ENCODE results near the gene NFASC. TPM values are rescaled to one million over a fixed set of nuclear protein-coding genes. Genes with fewer than 3 reads are reported as not detected.

Gene NFASC
- total RNA-seq, 1 donor from 2014 or later = 6.9 TPM

GRCh38 chr1:204927673-204928641 is 57.3 kb downstream of the NFASC start:
- H3K27me3 Mint-ChIP-seq = peaks cover 5% of the 10 kb centered on the region
- peaks cover 18% of the 10 kb centered on the region for H3K4me1 Mint-ChIP-seq (ENCODE audit: low read depth)
- no peak overlapping the region for H3K27ac Mint-ChIP-seq
- DNase-seq (ENCODE audit: low spot score, unreplicated experiment) = no peak
- H3K9me3 Mint-ChIP-seq (ENCODE audit: low read depth) = no peaks in the 10 kb centered on the region
- TF ChIP-seq, protein P1, sequence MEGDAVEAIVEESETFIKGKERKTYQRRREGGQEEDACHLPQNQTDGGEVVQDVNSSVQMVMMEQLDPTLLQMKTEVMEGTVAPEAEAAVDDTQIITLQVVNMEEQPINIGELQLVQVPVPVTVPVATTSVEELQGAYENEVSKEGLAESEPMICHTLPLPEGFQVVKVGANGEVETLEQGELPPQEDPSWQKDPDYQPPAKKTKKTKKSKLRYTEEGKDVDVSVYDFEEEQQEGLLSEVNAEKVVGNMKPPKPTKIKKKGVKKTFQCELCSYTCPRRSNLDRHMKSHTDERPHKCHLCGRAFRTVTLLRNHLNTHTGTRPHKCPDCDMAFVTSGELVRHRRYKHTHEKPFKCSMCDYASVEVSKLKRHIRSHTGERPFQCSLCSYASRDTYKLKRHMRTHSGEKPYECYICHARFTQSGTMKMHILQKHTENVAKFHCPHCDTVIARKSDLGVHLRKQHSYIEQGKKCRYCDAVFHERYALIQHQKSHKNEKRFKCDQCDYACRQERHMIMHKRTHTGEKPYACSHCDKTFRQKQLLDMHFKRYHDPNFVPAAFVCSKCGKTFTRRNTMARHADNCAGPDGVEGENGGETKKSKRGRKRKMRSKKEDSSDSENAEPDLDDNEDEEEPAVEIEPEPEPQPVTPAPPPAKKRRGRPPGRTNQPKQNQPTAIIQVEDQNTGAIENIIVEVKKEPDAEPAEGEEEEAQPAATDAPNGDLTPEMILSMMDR (IDR thresholded peaks at IDR 0.05; ENCODE audit: unreplicated experiment) = no peak
- H3K4me3 Mint-ChIP-seq (ENCODE audit: low read depth) = no peak overlapping the region
- no peaks in the 10 kb centered on the region for H3K36me3 Mint-ChIP-seq (ENCODE audit: insufficient read depth)

- TF ChIP-seq, protein P1 (IDR thresholded peaks at IDR 0.05; ENCODE audit: unreplicated experiment) = no peak
- Mint-ChIP-seq H3K9me3 (ENCODE audit: low read depth) (no peaks in the 10 kb centered on the region), H3K27me3 (peaks cover 5% of the 10 kb centered on the region), H3K36me3 (ENCODE audit: insufficient read depth) (no peaks in the 10 kb centered on the region), H3K4me3 (ENCODE audit: low read depth) (no peak overlapping the region), H3K27ac (no peak overlapping the region), H3K4me1 (ENCODE audit: low read depth) (peaks cover 10% of the 10 kb centered on the region)
- DNase-seq (ENCODE audit: low spot score, unreplicated experiment) = no peak
Measured at GRCh38 chr1:204928671-204929486, 58.2 kb downstream of the NFASC start.

DNA sequence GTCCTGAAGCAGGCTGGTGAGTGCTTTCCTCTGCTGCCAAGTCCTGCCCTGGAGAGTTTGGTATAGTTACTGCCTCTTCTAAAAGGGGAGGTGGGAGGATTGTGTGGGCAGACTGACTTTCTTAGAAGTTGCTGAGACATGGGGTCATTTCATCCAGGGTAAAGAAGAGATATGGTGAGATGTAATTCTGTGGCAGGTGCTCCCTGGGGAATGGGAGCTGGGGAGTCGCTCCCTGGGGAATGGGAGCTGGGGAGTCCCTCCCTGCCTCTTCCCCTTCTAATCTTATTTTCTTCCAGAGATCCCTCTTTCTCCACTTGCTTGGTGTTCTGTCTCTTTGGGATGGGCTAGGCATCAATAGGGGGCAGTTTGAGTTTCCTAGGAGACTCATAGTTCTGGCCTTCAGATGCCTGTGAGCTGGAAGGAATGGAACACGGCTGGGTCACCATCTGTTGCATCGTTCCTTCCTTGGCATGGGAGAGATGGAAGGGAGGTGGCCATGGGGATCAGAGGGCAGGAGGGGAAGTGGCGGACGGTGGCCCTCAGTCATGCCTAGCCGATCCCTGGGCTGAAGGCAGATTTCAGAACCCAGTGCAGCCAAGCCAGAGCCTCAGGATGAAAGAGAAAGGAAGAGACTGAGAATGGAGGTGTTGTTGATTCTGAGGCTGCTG is 59.0 kb downstream of the NFASC start:
- TF ChIP-seq, protein P1 (IDR thresholded peaks at IDR 0.05; ENCODE audit: unreplicated experiment) = no peak
- Mint-ChIP-seq H3K9me3 (ENCODE audit: low read depth) (no peaks in the 10 kb centered on the region), H3K36me3 (ENCODE audit: insufficient read depth) (no peaks in the 10 kb centered on the region), H3K27ac (no peak overlapping the region), H3K27me3 (peaks cover 5% of the 10 kb centered on the region), H3K4me1 (ENCODE audit: low read depth) (peaks cover 3% of the 10 kb centered on the region), H3K4me3 (ENCODE audit: low read depth) (no peak overlapping the region)
- no peak for DNase-seq (ENCODE audit: low spot score, unreplicated experiment)

DNA sequence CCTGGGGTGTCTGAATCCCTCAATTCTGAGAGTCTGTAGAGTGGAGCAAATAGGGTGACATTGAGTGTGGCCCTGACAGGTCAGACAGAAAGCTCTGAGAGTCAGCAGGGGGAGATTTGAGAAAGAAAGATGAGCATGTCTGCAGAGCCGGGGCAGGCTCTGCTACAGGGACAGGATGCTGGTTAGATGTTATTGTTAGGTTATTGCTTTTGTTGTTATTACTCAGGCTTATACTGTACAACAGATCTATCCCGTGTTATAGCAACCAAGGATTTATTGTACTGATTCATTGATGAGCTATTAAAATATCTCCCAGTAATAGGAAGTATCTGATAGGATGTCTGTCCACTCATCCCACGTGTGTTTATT is 59.5 kb downstream of the NFASC start:
- Mint-ChIP-seq H3K27me3 (peaks cover 5% of the 10 kb centered on the region), H3K4me3 (ENCODE audit: low read depth) (no peak overlapping the region), H3K27ac (no peak overlapping the region), H3K4me1 (ENCODE audit: low read depth) (peaks cover 2% of the 10 kb centered on the region), H3K36me3 (ENCODE audit: insufficient read depth) (no peaks in the 10 kb centered on the region), H3K9me3 (ENCODE audit: low read depth) (no peaks in the 10 kb centered on the region)
- TF ChIP-seq, protein P1 (IDR thresholded peaks at IDR 0.05; ENCODE audit: unreplicated experiment) = no peak
- DNase-seq (ENCODE audit: low spot score, unreplicated experiment) = no peak

GRCh38 chr1:204931313-204931712 is 60.7 kb downstream of the NFASC start:
- TF ChIP-seq, protein P1 (IDR thresholded peaks at IDR 0.05; ENCODE audit: unreplicated experiment) = no peak
- no peaks in the 10 kb centered on the region for H3K9me3 Mint-ChIP-seq (ENCODE audit: low read depth)
- no peak overlapping the region for H3K27ac Mint-ChIP-seq
- no peaks in the 10 kb centered on the region for H3K36me3 Mint-ChIP-seq (ENCODE audit: insufficient read depth)
- no peak for DNase-seq (ENCODE audit: low spot score, unreplicated experiment)
- H3K4me3 Mint-ChIP-seq (ENCODE audit: low read depth) = no peak overlapping the region
- peaks cover 2% of the 10 kb centered on the region for H3K27me3 Mint-ChIP-seq
- peaks cover 2% of the 10 kb centered on the region for H3K4me1 Mint-ChIP-seq (ENCODE audit: low read depth)
